Osteoblast (primary cell): ENCODE measurements around the gene CFAP251. TPM values are rescaled to one million over a fixed set of nuclear protein-coding genes. Genes with fewer than 3 reads are reported as not detected.
A peak's percentile ranks its signal among the peaks of the same experiment; 100 is the strongest.

ENCODE experiments used
- DNase-seq: peaks from one replicate; pipeline ENCODE4 v3.0.0; 2011; ENCODE audit warnings: low spot score, mixed read lengths; ENCODE audit not compliant: insufficient read length; ENCODE audit errors: missing footprints
- H2AFZ ChIP-seq: 2 replicates; pipeline ENCODE4 v1.6.0; 2011; ENCODE audit warnings: mild to moderate bottlenecking, low read length
- H3K27ac ChIP-seq: 2 replicates; pipeline ENCODE4 v1.5.1; 2011; ENCODE audit warnings: mild to moderate bottlenecking, low read depth, low read length, moderate library complexity
- H3K27me3 ChIP-seq: 2 replicates; pipeline ENCODE4 v1.6.0; 2012; ENCODE audit warnings: mild to moderate bottlenecking, control low read depth, inconsistent platforms, low read length, moderate library complexity; ENCODE audit not compliant: insufficient read depth
- H3K36me3 ChIP-seq: 2 replicates; pipeline ENCODE4 v1.5.1; 2011; ENCODE audit warnings: mild to moderate bottlenecking, low read length, control low read depth, moderate library complexity; ENCODE audit not compliant: insufficient read depth
- H3K4me1 ChIP-seq: 2 replicates; pipeline ENCODE4 v1.5.1; 2011; ENCODE audit warnings: mild to moderate bottlenecking, low read length, control low read depth, moderate library complexity; ENCODE audit not compliant: insufficient read depth
- H3K4me2 ChIP-seq: 2 replicates; pipeline ENCODE4 v1.6.0; 2011; ENCODE audit warnings: mild to moderate bottlenecking, low read length; ENCODE audit not compliant: insufficient read depth
- H3K4me3 ChIP-seq: fragments of 200-600 bp; sonication (generic); 3 replicates; pipeline ENCODE4 v1.5.1; 2012; ENCODE audit warnings: mild to moderate bottlenecking, low read length, inconsistent platforms; ENCODE audit not compliant: insufficient read depth
- H3K79me2 ChIP-seq: 2 replicates; pipeline ENCODE4 v1.6.0; 2012; ENCODE audit warnings: mild to moderate bottlenecking, low read length, control low read depth, inconsistent platforms; ENCODE audit not compliant: insufficient read depth
- H3K9me3 ChIP-seq: 2 replicates; pipeline ENCODE4 v1.5.1; 2011; ENCODE audit warnings: low read depth, low read length, control low read depth
- H4K20me1 ChIP-seq: 2 replicates; pipeline ENCODE4 v1.6.0; 2012; ENCODE audit warnings: mild to moderate bottlenecking, low read length, control low read depth; ENCODE audit not compliant: insufficient read depth
- CTCF ChIP-seq: IDR thresholded peaks from 2 replicates; pipeline ENCODE4 v1.5.1; 2011; ENCODE audit warnings: mild to moderate bottlenecking, low read depth, low read length, moderate library complexity; ENCODE audit errors: extremely low read depth
- total RNA-seq: library from RNA; depleted of rRNA; stranded (reverse); fragments of >200 nt; gene quantifications from 2 replicates; pipeline ENCODE4 v1.2.3, GENCODE V29; 2012

Gene CFAP251
- total RNA-seq, 1 donor: 4.3 TPM

- no peaks in the 10 kb centered on the region for H4K20me1 ChIP-seq
- H3K4me3 ChIP-seq: no peak overlapping the region
- no peak overlapping the region for H3K27ac ChIP-seq
- peaks cover 17% of the 10 kb centered on the region for H3K4me1 ChIP-seq
- H3K27me3 ChIP-seq: no peaks in the 10 kb centered on the region
- H3K36me3 ChIP-seq: no peaks in the 10 kb centered on the region
- no peaks in the 10 kb centered on the region for H3K9me3 ChIP-seq
- TF ChIP-seq CTCF: no peak
- H2AFZ ChIP-seq: no peak overlapping the region
- no peaks in the 10 kb centered on the region for H3K79me2 ChIP-seq
- no peak overlapping the region for H3K4me2 ChIP-seq
- DNase-seq: no peak
Measured at GRCh38 chr12:121989276-121990113, 71.1 kb downstream of the CFAP251 start.

GRCh38 chr12:121990114-121990647, 71.8 kb downstream of the CFAP251 start:
- DNase-seq: no peak
- Histone ChIP-seq H2AFZ (no peak overlapping the region), H3K9me3 (no peaks in the 10 kb centered on the region), H4K20me1 (no peaks in the 10 kb centered on the region), H3K4me3 (no peak overlapping the region), H3K4me1 (peaks cover 17% of the 10 kb centered on the region), H3K27me3 (no peaks in the 10 kb centered on the region), H3K79me2 (no peaks in the 10 kb centered on the region), H3K36me3 (no peaks in the 10 kb centered on the region), H3K4me2 (no peak overlapping the region), H3K27ac (no peak overlapping the region)
- no peak for TF ChIP-seq CTCF

- Histone ChIP-seq H3K27me3 (no peaks in the 10 kb centered on the region), H3K4me1 (peaks cover 17% of the 10 kb centered on the region), H3K36me3 (no peaks in the 10 kb centered on the region), H3K79me2 (no peaks in the 10 kb centered on the region), H3K9me3 (no peaks in the 10 kb centered on the region), H3K27ac (peak overlapping the region; percentile 93), H4K20me1 (no peaks in the 10 kb centered on the region), H2AFZ (no peak overlapping the region), H3K4me2 (no peak overlapping the region), H3K4me3 (no peak overlapping the region)
- no peak for TF ChIP-seq CTCF
- DNase-seq: peak; percentile 77
Measured at GRCh38 chr12:121990692-121991603, 72.6 kb downstream of the CFAP251 start.
